Activated CD8-positive, alpha-beta memory T cell treated with anti-CD3 and anti-CD28 coated beads for 1 hour (primary cell): Measurements from ENCODE around the gene RERE.

Experiments
- DNase-seq, 2 donors: peaks; one replicate each; pipeline ENCODE4 v3.0.0-alpha.2; 2020; ENCODE audit warnings: low read depth in 1 of 2; ENCODE audit errors: extremely low read depth in 1 of 2

RERE gene

GRCh38 chr1:8493916-8494540, 323.4 kb downstream of the RERE start:
- DNase-seq: no peak

GRCh38 chr1:8487249-8487648, 330.2 kb downstream of the RERE start:
- no peak for DNase-seq

- no peak for DNase-seq
Observed at GRCh38 chr1:8486047-8486446, 331.4 kb downstream of the RERE start.

- DNase-seq: no peak
Observed at GRCh38 chr1:8483586-8483985, 333.9 kb downstream of the RERE start.

GRCh38 chr1:8482979-8483381, 334.5 kb downstream of the RERE start:
- DNase-seq: no peak

GRCh38 chr1:8481650-8482380, 335.6 kb downstream of the RERE start:
- no peak for DNase-seq

GRCh38 chr1:8478566-8478965, 338.9 kb downstream of the RERE start:
- DNase-seq: no peak

- DNase-seq: no peak
Observed at GRCh38 chr1:8477983-8478362, 339.5 kb downstream of the RERE start.

- DNase-seq: no peak
Observed at GRCh38 chr1:8477166-8477982, 340.1 kb downstream of the RERE start.

- DNase-seq: no peak
Observed at GRCh38 chr1:8476006-8476405, 341.4 kb downstream of the RERE start.

GRCh38 chr1:8474369-8474768, 343.1 kb downstream of the RERE start:
- DNase-seq: no peak

GRCh38 chr1:8473891-8474300, 343.5 kb downstream of the RERE start:
- no peak for DNase-seq

- no peak for DNase-seq
Observed at GRCh38 chr1:8473121-8473875, 344.1 kb downstream of the RERE start.

- DNase-seq: no peak
Observed at GRCh38 chr1:8472668-8473067, 344.8 kb downstream of the RERE start.

- no peak for DNase-seq
Observed at GRCh38 chr1:8471451-8471850, 346.0 kb downstream of the RERE start.

- DNase-seq: no peak
Observed at GRCh38 chr1:8468751-8469150, 348.7 kb downstream of the RERE start.

GRCh38 chr1:8467308-8467707, 350.1 kb downstream of the RERE start:
- DNase-seq: no peak

- no peak for DNase-seq
Observed at GRCh38 chr1:8465692-8466091, 351.7 kb downstream of the RERE start.

GRCh38 chr1:8465013-8465412, 352.4 kb downstream of the RERE start:
- no peak for DNase-seq

GRCh38 chr1:8464377-8464776, 353.1 kb downstream of the RERE start:
- DNase-seq: no peak
